HCT116 (cell line): ENCODE results near the gene KCNN4. TPM values are rescaled to one million over a fixed set of nuclear protein-coding genes. Genes with fewer than 3 reads are reported as not detected.

Experiments used
- ATAC-seq: fragments of 200-7000 bp; cut with Tn5 transposase; 2 replicates; pipeline ENCODE4 v1.9.1; 2020; ENCODE audit warnings: mild to moderate bottlenecking, moderate library complexity
- BruUV-seq: library from RNA; stranded (reverse); fragments of 400-500 nt; replicated peaks from 2 replicates; lab custom pipeline; 2021; lab: Mats Ljungman, UMichigan
- CTCF ChIA-PET: fragments of 300-600 bp; sonication (Branson Sonifier 250); formaldehyde crosslinking; loops from one replicate; lab custom pipeline; 2021; ENCODE audit warnings: antibody characterized with exemption; lab: Charles Lee
- POLR2A ChIA-PET: fragments of 300-600, 350-600 bp; sonication (Branson Sonifier 250); formaldehyde crosslinking; loops from one replicate; lab custom pipeline; 2021; ENCODE audit warnings: antibody characterized with exemption; lab: Charles Lee
- RAD21 ChIA-PET, 2 experiments: fragments of 300-600 bp; sonication (Branson Sonifier 250); formaldehyde crosslinking; loops; one replicate each; lab custom pipeline; 2023; ENCODE audit warnings: low total read pairs in 2 of 2; ENCODE audit not compliant: uncharacterized antibody in 2 of 2, unreplicated experiment in 2 of 2, low non-redundant PET in 1 of 2; lab: Charles Lee
- DNase-seq: peaks from one replicate; pipeline ENCODE4 v3.0.0-alpha.2; 2010; ENCODE audit warnings: low read depth, low spot score
- H2AFZ ChIP-seq: fragments of 200-600 bp; shearing (Covaris generic), sonication (generic); 2 replicates; pipeline ENCODE4 v1.6.1; 2017; ENCODE audit warnings: low read depth, mixed run types, mixed read lengths, antibody characterized with exemption, low read length; ENCODE audit not compliant: poor library complexity, severe bottlenecking
- H3K27ac ChIP-seq: 2 replicates; pipeline ENCODE4 v1.5.1; 2012; ENCODE audit warnings: low read depth, low read length
- H3K27me3 ChIP-seq: fragments of 200-600 bp; sonication (generic); 2 replicates; pipeline ENCODE4 v1.6.1; 2016; ENCODE audit warnings: mixed run types, low read length, mixed read lengths; ENCODE audit not compliant: insufficient read depth
- H3K36me3 ChIP-seq, 2 experiments: fragments of 200-500 bp in 1 of 2; fragments of 200-600 bp in 1 of 2; sonication (Bioruptor generic) in 1 of 2; sonication (generic) in 1 of 2; 2 replicates each; pipeline versions ENCODE4 v1.5.1 to v1.6.1; 2014 to 2016; ENCODE audit warnings: low read length in 2 of 2, inconsistent platforms in 1 of 2, mixed read lengths in 1 of 2, mixed run types in 1 of 2; ENCODE audit not compliant: insufficient read depth in 2 of 2, control insufficient read depth in 1 of 2
- H3K4me1 ChIP-seq, 2 experiments: fragments of 200-600 bp in 1 of 2; sonication (generic) in 1 of 2; 2 replicates each; pipeline versions ENCODE4 v1.5.1 to v1.6.1; 2012 to 2017; ENCODE audit warnings: low read length in 2 of 2, inconsistent platforms in 1 of 2, mild to moderate bottlenecking in 1 of 2, mixed read lengths in 1 of 2, mixed run types in 1 of 2, moderate library complexity in 1 of 2; ENCODE audit not compliant: insufficient read depth in 2 of 2, control insufficient read depth in 1 of 2
- H3K4me2 ChIP-seq: fragments of 200-600 bp; sonication (generic); 2 replicates; pipeline ENCODE4 v1.6.1; 2017; ENCODE audit warnings: mixed run types, low read length, mixed read lengths
- H3K4me3 ChIP-seq, 2 experiments: fragments of 200-600 bp in 1 of 2; sonication (generic) in 1 of 2; replicated peaks in 1 of 2; 2 replicates each; pipeline ENCODE4 v1.5.1; 2011 to 2016; ENCODE audit warnings: low read length in 2 of 2, control low read depth in 1 of 2, low read depth in 1 of 2, mild to moderate bottlenecking in 1 of 2, mixed read lengths in 1 of 2, mixed run types in 1 of 2
- H3K79me2 ChIP-seq: fragments of 200-600 bp; sonication (generic); 2 replicates; pipeline ENCODE4 v1.6.1; 2017; ENCODE audit warnings: mild to moderate bottlenecking, mixed run types, low read length, moderate library complexity, mixed read lengths; ENCODE audit not compliant: insufficient read depth
- H3K9ac ChIP-seq: fragments of 200-600 bp; sonication (generic); 2 replicates; pipeline ENCODE4 v1.6.1; 2016; ENCODE audit warnings: low read length, mixed read lengths
- H3K9me2 ChIP-seq: fragments of 200-600 bp; sonication (generic), shearing (Covaris generic); 2 replicates; pipeline ENCODE4 v1.6.1; 2017; ENCODE audit warnings: mixed run types, mild to moderate bottlenecking, moderate library complexity; ENCODE audit not compliant: insufficient read depth
- H3K9me3 ChIP-seq, 2 experiments: fragments of 200-500 bp in 1 of 2; fragments of 200-600 bp in 1 of 2; sonication (Bioruptor generic) in 1 of 2; sonication (generic) in 1 of 2; 2 replicates each; pipeline ENCODE4 v1.6.1; 2014 to 2017; ENCODE audit warnings: low read length in 2 of 2, mixed read lengths in 2 of 2, inconsistent platforms in 1 of 2, low read depth in 1 of 2, mild to moderate bottlenecking in 1 of 2, mixed run types in 1 of 2, moderate library complexity in 1 of 2; ENCODE audit not compliant: control insufficient read depth in 1 of 2, insufficient read depth in 1 of 2
- H4K20me1 ChIP-seq: fragments of 200-600 bp; sonication (generic), shearing (Covaris generic); 2 replicates; pipeline ENCODE4 v1.6.1; 2017; ENCODE audit warnings: mixed run types, mild to moderate bottlenecking, moderate library complexity; ENCODE audit not compliant: insufficient read depth
- CBX3 ChIP-seq: IDR thresholded peaks from 2 replicates; pipeline ENCODE4 v1.6.1; 2012; ENCODE audit warnings: low read depth
- EGR1 ChIP-seq: IDR thresholded peaks from 2 replicates; pipeline ENCODE4 v1.6.1; 2012; ENCODE audit warnings: low read depth
- ELF1 ChIP-seq: IDR thresholded peaks from 2 replicates; pipeline ENCODE4 v1.6.1; 2012; ENCODE audit warnings: low read depth, borderline replicate concordance
- EZH2 ChIP-seq: fragments of 200-600 bp; sonication (generic); IDR thresholded peaks from 2 replicates; pipeline ENCODE4 v1.6.1; 2017; ENCODE audit warnings: antibody characterized with exemption, mixed run types
- FOSL1 ChIP-seq: IDR thresholded peaks from 2 replicates; pipeline ENCODE4 v1.6.1; 2012; ENCODE audit warnings: low read depth
- JUND ChIP-seq: IDR thresholded peaks from 2 replicates; pipeline ENCODE4 v1.6.1; 2012
- MAX ChIP-seq: IDR thresholded peaks from 2 replicates; pipeline ENCODE4 v1.6.1; 2012
- POLR2A ChIP-seq: IDR thresholded peaks from 2 replicates; pipeline ENCODE4 v1.7.0; 2011; ENCODE audit warnings: borderline replicate concordance; ENCODE audit not compliant: insufficient read depth, insufficient read length; ENCODE audit errors: extremely low read depth
- POLR2AphosphoS5 ChIP-seq: IDR thresholded peaks from 2 replicates; pipeline ENCODE4 v1.6.1; 2011; ENCODE audit warnings: mild to moderate bottlenecking, low read depth, low read length, moderate library complexity
- REST ChIP-seq: IDR thresholded peaks from 2 replicates; pipeline ENCODE4 v1.6.1; 2012; ENCODE audit warnings: low read depth
- SP1 ChIP-seq: IDR thresholded peaks from 2 replicates; pipeline ENCODE4 v1.6.1; 2012; ENCODE audit warnings: low read depth
- TCF7L2 ChIP-seq: IDR thresholded peaks from 2 replicates; pipeline ENCODE4 v1.7.0; 2011; ENCODE audit warnings: borderline replicate concordance, inconsistent platforms; ENCODE audit not compliant: insufficient read depth, insufficient read length; ENCODE audit errors: extremely low read depth
- YY1 ChIP-seq: IDR thresholded peaks from 2 replicates; pipeline ENCODE4 v1.6.1; 2011; ENCODE audit warnings: low read length, low read depth, moderate library complexity, mild to moderate bottlenecking; ENCODE audit not compliant: insufficient replicate concordance; ENCODE audit errors: extremely low read depth
- ZFX ChIP-seq: fragments of 450-650 bp; IDR thresholded peaks from 2 replicates; pipeline ENCODE4 v1.6.1; 2017
- ZNF274 ChIP-seq: fragments of 200-500 bp; sonication (Bioruptor generic); IDR thresholded peaks from 2 replicates; pipeline ENCODE4 v1.6.1; 2014; ENCODE audit warnings: mild to moderate bottlenecking, low read depth, low read length, inconsistent platforms
- intact Hi-C: fragments of 100-400 bp; cut with micrococcal nuclease; formaldehyde crosslinking; loops from 2 replicates; pipeline ENCODE4 v1.10.0; 2022
- total RNA-seq: library from RNA; stranded (reverse); gene quantifications from one replicate; pipeline ENCODE4 v1.2.1, GENCODE V29; 2021; ENCODE audit not compliant: unreplicated experiment
- TF ChIP-seq, protein P1 (sequence below), 3 experiments: fragments of 200-600 bp in 1 of 3; sonication (generic) in 1 of 3; IDR thresholded peaks in 2 of 3; conservative IDR thresholded peaks in 1 of 3; 2 replicates each; pipeline ENCODE4 v1.5.1; 2012 to 2017; ENCODE audit warnings: low read depth in 2 of 3, low read length in 2 of 3, antibody characterized with exemption in 1 of 3, borderline replicate concordance in 1 of 3, control low read depth in 1 of 3, mild to moderate bottlenecking in 1 of 3, mixed read lengths in 1 of 3, mixed run types in 1 of 3, moderate library complexity in 1 of 3; ENCODE audit not compliant: insufficient read depth in 1 of 3
- TF ChIP-seq, protein P2 (sequence below): IDR thresholded peaks from 2 replicates; pipeline ENCODE4 v1.6.1; 2012

Gene KCNN4
- total RNA-seq, 1 experiment from 2014 or later: 72.9 TPM

DNA sequence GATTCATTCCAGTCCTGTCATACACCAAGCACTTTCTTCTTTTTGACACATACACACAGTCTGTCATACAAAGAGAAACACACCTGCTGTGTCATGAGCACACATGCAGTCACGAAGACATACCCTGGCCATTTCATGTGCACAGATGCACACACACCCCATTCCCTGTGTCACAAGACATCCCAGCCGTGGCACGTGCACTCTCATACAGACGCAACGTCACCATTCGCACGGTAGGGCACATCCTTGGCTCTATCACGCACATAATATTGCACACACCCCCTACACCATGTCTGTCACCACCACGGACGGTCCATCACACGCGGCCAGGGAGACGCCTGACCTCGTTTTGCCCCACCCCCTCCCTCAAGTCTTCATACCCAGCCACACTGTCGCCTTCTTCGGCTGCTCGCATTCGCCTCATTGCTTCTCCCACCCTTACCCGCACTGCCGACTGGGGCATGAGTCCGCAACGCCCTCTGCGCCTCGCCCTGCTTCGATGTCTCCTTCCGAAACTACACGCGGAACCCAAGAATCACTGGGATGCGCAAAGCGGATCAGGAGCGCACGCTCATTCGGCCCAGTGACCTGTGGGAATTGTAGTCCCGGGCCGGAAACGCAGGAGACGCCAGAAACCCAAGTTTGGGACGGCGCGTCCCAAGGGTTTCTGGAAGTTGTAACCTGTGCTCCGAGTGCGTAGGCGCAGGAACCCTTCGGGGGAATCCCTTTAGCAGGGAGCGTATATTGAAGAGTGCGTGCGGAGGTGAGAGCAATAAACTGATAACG lies 39.5 kb upstream of the KCNN4 start:
- TF ChIP-seq ZNF274: no peak
- TF ChIP-seq JUND: no peak
- no peak for TF ChIP-seq YY1
- TF ChIP-seq ZFX: no peak
- TF ChIP-seq, protein P1, sequence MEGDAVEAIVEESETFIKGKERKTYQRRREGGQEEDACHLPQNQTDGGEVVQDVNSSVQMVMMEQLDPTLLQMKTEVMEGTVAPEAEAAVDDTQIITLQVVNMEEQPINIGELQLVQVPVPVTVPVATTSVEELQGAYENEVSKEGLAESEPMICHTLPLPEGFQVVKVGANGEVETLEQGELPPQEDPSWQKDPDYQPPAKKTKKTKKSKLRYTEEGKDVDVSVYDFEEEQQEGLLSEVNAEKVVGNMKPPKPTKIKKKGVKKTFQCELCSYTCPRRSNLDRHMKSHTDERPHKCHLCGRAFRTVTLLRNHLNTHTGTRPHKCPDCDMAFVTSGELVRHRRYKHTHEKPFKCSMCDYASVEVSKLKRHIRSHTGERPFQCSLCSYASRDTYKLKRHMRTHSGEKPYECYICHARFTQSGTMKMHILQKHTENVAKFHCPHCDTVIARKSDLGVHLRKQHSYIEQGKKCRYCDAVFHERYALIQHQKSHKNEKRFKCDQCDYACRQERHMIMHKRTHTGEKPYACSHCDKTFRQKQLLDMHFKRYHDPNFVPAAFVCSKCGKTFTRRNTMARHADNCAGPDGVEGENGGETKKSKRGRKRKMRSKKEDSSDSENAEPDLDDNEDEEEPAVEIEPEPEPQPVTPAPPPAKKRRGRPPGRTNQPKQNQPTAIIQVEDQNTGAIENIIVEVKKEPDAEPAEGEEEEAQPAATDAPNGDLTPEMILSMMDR (IDR thresholded peaks at IDR 0.05 in 2 of 3, conservative IDR thresholded peaks at IDR 0.05 in 1 of 3; ENCODE audit: borderline replicate concordance in 1 of 3, insufficient read depth in 1 of 3, low read depth in 2 of 3, low read length in 2 of 3): no peak
- no peak for TF ChIP-seq EZH2
- TF ChIP-seq MAX: no peak
- no peak for TF ChIP-seq SP1
- no peak for TF ChIP-seq POLR2AphosphoS5
- TF ChIP-seq TCF7L2: no peak
- TF ChIP-seq EGR1: no peak
- TF ChIP-seq CBX3: no peak
- TF ChIP-seq, protein P2, sequence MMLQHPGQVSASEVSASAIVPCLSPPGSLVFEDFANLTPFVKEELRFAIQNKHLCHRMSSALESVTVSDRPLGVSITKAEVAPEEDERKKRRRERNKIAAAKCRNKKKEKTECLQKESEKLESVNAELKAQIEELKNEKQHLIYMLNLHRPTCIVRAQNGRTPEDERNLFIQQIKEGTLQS: no peak
- no peak for TF ChIP-seq FOSL1
- TF ChIP-seq REST: no peak
- TF ChIP-seq ELF1: no peak
- TF ChIP-seq POLR2A: no peak
- no peak overlapping the region for H3K27ac ChIP-seq
- ChIA-PET RAD21 (no interaction called here), CTCF (interaction anchor here (2.1 kb wide), 1 partner anchor 11 kb away, joined by 6 read pairs; no protein-coding TSS in a partner anchor), POLR2A (no interaction called here)
- intact Hi-C loops: loop anchor here (10.0 kb wide), 1 partner anchor 275 kb away; the partner anchor contains the start of gene ZNF224
- H3K9ac ChIP-seq: no peak overlapping the region
- ATAC-seq (no peak), DNase-seq (no peak)
- H3K36me3 ChIP-seq: no peaks in the 10 kb centered on the region
- H3K4me2 ChIP-seq: no peak overlapping the region
- H2AFZ ChIP-seq: no peak overlapping the region
- no peak overlapping the region for H3K4me3 ChIP-seq
- H3K9me2 ChIP-seq: no peaks in the 10 kb centered on the region
- H4K20me1 ChIP-seq: no peaks in the 10 kb centered on the region
- H3K4me1 ChIP-seq: no peaks in the 10 kb centered on the region
- H3K27me3 ChIP-seq: no peaks in the 10 kb centered on the region
- BruUV-seq: no TSS peak
- H3K79me2 ChIP-seq: no peaks in the 10 kb centered on the region
- H3K9me3 ChIP-seq: peaks cover 0 to 4% of the 10 kb centered on the region in 2 experiments; a peak in 2 of 4 replicates
